Loucy (cell line): Measurements from ENCODE around the gene MINK1.

Experiments
- H2AFZ ChIP-seq: fragments of 200-600 bp; sonication (generic); 2 replicates; pipeline ENCODE4 v1.6.0; 2016; ENCODE audit warnings: antibody characterized with exemption, mild to moderate bottlenecking, low read length, moderate library complexity
- H3F3A ChIP-seq: fragments of 200-600 bp; 2 replicates; pipeline ENCODE4 v1.6.0; 2016; ENCODE audit warnings: antibody characterized with exemption, low read depth, mild to moderate bottlenecking
- H3K27me3 ChIP-seq: fragments of 200-600 bp; sonication (generic); 2 replicates; pipeline ENCODE4 v1.6.1; 2014; ENCODE audit warnings: low read length, mild to moderate bottlenecking; ENCODE audit not compliant: insufficient read depth, poor library complexity, severe bottlenecking
- H3K36me3 ChIP-seq: fragments of 200-600 bp; sonication (generic); 2 replicates; pipeline ENCODE4 v1.6.1; 2016; ENCODE audit warnings: low read length; ENCODE audit not compliant: insufficient read depth
- H3K4me1 ChIP-seq: fragments of 200-600 bp; sonication (generic); 2 replicates; pipeline ENCODE4 v1.5.1; 2014; ENCODE audit warnings: low read length, mild to moderate bottlenecking; ENCODE audit not compliant: insufficient read depth, poor library complexity, severe bottlenecking
- H3K4me2 ChIP-seq: fragments of 200-600 bp; sonication (generic); 2 replicates; pipeline ENCODE4 v1.6.0; 2014; ENCODE audit warnings: antibody characterized with exemption, low read length, low read depth, mild to moderate bottlenecking; ENCODE audit not compliant: poor library complexity, severe bottlenecking
- H3K4me3 ChIP-seq: fragments of 200-600 bp; sonication (generic); 2 replicates; pipeline ENCODE4 v1.5.1; 2014; ENCODE audit warnings: low read length, mild to moderate bottlenecking, mixed read lengths; ENCODE audit not compliant: poor library complexity, severe bottlenecking
- H3K79me2 ChIP-seq: fragments of 200-600 bp; sonication (generic); 2 replicates; pipeline ENCODE4 v1.6.1; 2014; ENCODE audit warnings: low read length; ENCODE audit not compliant: insufficient read depth
- H3K9ac ChIP-seq: fragments of 200-600 bp; sonication (generic); 2 replicates; pipeline ENCODE4 v1.6.0; 2014; ENCODE audit warnings: mild to moderate bottlenecking, low read depth, low read length, moderate library complexity; ENCODE audit not compliant: poor library complexity, severe bottlenecking
- H3K9me2 ChIP-seq: fragments of 200-600 bp; sonication (generic); replicated peaks from 2 replicates; pipeline ENCODE4 v1.6.1; 2016; ENCODE audit warnings: low read depth, low read length, mixed read lengths
- H3K9me3 ChIP-seq: fragments of 200-600 bp; sonication (generic); 2 replicates; pipeline ENCODE4 v1.6.1; 2014; ENCODE audit warnings: mild to moderate bottlenecking, antibody characterized with exemption, low read length, low read depth; ENCODE audit not compliant: insufficient read depth
- H4K20me1 ChIP-seq: fragments of 200-600 bp; sonication (generic); 2 replicates; pipeline ENCODE4 v1.6.0; 2014; ENCODE audit warnings: antibody characterized with exemption, low read length, mild to moderate bottlenecking; ENCODE audit not compliant: insufficient read depth, poor library complexity, severe bottlenecking
- CTCF ChIP-seq: fragments of 200-600 bp; sonication (generic); conservative IDR thresholded peaks from 2 replicates; pipeline ENCODE4 v1.5.1; 2014; ENCODE audit warnings: mild to moderate bottlenecking, antibody characterized with exemption, low read length
- EZH2phosphoT487 ChIP-seq: fragments of 200-600 bp; IDR thresholded peaks from 2 replicates; pipeline ENCODE4 v1.6.1; 2018; ENCODE audit warnings: antibody characterized with exemption, mild to moderate bottlenecking, moderate library complexity, borderline replicate concordance

The MINK1 gene

GRCh38 chr17:4853208-4853671 is 20.1 kb downstream of the MINK1 start:
- Histone ChIP-seq H3K79me2 (peaks cover 3% of the 10 kb centered on the region; the same call in 1 of the 2 replicates), H3K36me3 (no peaks in the 10 kb centered on the region), H3K4me1 (peaks cover 5% of the 10 kb centered on the region), H4K20me1 (peaks cover 50% of the 10 kb centered on the region), H3F3A (no peaks in the 10 kb centered on the region), H3K27me3 (no peaks in the 10 kb centered on the region), H2AFZ (no peak overlapping the region), H3K4me2 (no peak overlapping the region), H3K9ac (no peak overlapping the region), H3K9me2 (no peaks in the 10 kb centered on the region), H3K9me3 (no peaks in the 10 kb centered on the region), H3K4me3 (no peak overlapping the region)
- no peak for TF ChIP-seq CTCF
- TF ChIP-seq EZH2phosphoT487 = no peak

GRCh38 chr17:4854111-4854681 is 21.1 kb downstream of the MINK1 start:
- Histone ChIP-seq H3K36me3 (no peaks in the 10 kb centered on the region; the same call in 1 of the 2 replicates), H3K9me2 (no peaks in the 10 kb centered on the region), H4K20me1 (peaks cover 47% of the 10 kb centered on the region), H3K4me2 (no peak overlapping the region), H3K4me3 (no peak overlapping the region), H3K79me2 (peaks cover 3% of the 10 kb centered on the region; the same call in 1 of the 2 replicates), H3K9ac (no peak overlapping the region), H2AFZ (no peak overlapping the region), H3K9me3 (no peaks in the 10 kb centered on the region), H3F3A (no peaks in the 10 kb centered on the region), H3K4me1 (peaks cover 5% of the 10 kb centered on the region), H3K27me3 (no peaks in the 10 kb centered on the region)
- TF ChIP-seq EZH2phosphoT487 = no peak
- TF ChIP-seq CTCF = no peak

DNA sequence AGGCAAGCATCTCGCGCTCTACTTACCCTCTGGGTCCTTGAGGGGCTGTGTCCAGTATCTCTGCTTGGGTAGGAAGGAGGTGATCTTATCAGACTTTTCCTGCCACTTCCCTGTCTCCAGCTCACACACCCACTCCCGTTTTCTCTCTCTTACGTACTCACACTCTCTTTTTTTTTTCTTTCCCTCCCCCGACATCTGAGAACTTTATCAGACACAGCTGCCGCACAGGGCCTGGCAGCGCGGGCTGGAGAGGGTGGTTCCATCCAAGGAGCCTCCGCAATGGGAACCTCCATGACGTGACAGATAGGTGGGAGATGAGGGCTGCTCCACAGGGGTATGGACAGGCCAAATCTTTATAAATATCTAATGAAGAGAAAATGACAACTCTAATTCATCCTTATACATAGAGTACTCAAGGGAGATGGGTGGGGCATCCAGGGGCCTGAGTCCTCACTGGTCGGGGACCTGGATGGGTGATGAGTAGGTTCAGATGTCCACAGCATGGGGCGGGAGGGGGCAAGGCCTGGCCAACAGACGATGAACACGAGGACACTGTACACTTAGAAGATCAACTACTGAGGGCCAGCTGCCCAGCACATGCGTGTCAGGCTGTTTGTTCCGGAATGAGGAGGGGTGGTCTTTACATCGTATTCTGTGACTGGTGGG is 23.3 kb downstream of the MINK1 start:
- Histone ChIP-seq H3K4me2 (no peak overlapping the region), H3K36me3 (peaks cover 3% of the 10 kb centered on the region; the same call in 1 of the 2 replicates), H2AFZ (no peak overlapping the region), H3K79me2 (0 out of 2 replicates have a peak, but pooled peaks cover 3% of the 10 kb centered on the region), H3K9ac (no peak overlapping the region), H3K9me3 (no peaks in the 10 kb centered on the region), H4K20me1 (peaks cover 33% of the 10 kb centered on the region), H3K9me2 (no peaks in the 10 kb centered on the region), H3K27me3 (no peaks in the 10 kb centered on the region), H3F3A (no peaks in the 10 kb centered on the region), H3K4me3 (no peak overlapping the region), H3K4me1 (peaks cover 5% of the 10 kb centered on the region)
- TF ChIP-seq EZH2phosphoT487 (no peak), CTCF (no peak)
